Limb (tissue), 2 donors: ENCODE measurements around the gene KRTAP4-8.
"Not testable (repeated sequence)": the region's sequence is repeated elsewhere in the genome, so short reads cannot be mapped to it uniquely, and the experiment has no call there.

Experiments used
- DNase-seq, 2 donors: peaks; one replicate each; pipeline ENCODE4 v3.0.0-alpha.2; 2016; ENCODE audit errors: extremely low spot score in 2 of 2

KRTAP4-8 gene

DNA sequence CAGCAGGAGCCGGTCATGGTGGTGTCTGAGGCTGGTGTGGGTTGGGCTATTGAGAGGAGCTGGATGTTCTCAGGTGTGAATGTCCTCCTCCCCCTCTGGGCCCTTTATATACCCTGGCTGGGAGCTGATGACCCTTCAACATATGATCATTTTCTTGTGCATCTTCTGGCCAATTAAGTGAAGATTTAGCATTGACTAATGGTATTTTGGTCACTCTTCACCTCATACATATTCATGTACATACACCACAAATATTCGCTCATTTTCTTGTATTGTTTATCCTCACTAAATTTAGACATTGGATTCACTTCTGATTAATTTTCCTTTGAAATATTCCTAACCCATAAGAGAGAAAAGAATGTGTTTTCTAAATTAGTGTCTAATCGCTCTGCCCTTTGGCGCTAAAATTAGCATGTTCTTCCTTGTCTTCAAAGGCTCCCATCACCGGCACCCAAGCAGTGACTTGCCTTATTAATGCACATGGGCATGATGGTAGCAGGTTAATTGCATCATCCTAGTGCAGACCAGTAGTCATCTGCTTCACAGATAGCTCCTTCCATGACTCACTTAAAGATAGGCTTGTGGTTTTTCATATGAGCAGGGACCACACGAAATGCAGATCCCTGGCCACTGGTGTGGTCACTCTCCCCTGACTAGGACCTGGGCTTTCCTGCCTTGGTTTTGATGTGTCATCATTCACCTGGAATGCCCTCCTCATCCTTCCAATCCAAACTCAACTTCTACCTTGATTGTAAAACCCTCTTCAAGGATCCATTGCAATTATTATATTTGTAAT is 31.9 kb downstream of the KRTAP4-8 start, which contains the start of gene KRTAP2-4:
Gene KRTAP2-4, minus strand, starts transcription at position 51 of the 796 bp plus-strand sequence. Its CDS starts 34 bp downstream, at position 17.
- no peak for DNase-seq

DNA sequence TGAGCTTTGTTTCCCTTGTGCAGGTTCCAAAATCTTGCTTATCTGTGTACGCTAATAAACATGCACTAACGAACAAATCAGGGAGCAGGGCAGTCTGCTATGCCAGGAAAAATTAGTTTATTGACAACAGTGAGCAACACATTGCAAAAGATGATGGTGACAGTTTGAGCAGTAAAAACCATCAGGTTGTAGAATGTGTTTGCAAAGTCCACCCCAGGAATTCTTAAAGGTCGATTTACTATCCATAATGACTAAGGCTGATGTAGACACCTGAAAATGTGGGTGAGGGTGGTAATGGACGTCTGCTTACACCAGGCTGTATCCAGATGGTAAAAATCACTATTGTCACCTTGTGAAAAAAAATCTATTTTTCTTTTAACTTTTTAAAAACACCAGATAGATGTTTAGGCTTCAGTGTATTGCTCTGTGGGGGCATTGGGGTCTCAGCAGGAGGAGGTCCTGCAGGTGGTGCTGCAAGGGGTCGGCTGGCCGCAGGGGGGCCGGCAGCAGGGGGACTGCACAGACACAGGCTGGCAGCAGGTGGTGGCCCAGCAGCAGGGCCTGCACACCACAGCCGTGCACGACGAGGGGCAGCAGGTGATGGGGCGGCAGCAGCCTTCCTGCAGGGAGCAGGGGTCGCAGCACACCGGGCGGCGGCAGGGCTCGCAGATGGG is 32.8 kb downstream of the KRTAP4-8 start:
- not testable (repeated sequence) for DNase-seq

DNA sequence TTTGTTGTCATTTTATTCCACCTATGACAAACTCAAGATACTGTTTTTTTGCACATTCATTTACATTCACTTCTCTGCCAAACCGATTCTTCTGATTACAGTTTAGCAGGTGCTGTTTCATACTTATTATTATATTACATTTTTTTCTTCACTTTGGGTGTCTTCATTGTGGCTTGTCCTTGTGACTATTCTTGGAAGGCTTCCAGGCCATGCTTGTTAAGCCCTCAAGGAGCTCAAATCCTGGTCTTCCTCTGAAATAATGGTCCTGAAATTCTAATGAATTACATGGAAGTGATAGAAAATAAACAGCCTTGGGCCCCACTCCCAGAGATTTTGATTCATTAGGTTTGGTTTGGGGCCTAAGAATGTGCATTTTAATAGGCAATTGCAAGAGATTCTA is 33.6 kb downstream of the KRTAP4-8 start:
- no peak for DNase-seq

DNA sequence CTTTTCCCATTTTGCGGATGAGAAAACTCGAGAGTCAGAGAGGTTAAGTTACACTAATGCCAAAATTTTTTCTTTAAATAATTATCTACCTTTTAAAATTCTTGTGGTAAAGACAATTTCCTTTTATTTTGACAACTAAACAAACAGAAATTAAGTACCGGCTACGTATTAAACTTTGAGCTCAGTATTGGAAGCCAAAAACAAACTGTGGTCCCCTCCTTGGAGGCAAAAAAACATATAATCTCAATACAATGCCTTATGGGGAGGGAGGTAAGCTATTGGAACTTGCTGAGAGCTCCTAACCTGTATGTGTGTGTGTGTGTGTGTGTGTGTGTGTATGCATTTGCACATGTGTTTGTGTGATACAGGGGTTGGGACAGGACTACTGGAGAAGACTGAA is 34.5 kb downstream of the KRTAP4-8 start:
- no peak for DNase-seq

DNA sequence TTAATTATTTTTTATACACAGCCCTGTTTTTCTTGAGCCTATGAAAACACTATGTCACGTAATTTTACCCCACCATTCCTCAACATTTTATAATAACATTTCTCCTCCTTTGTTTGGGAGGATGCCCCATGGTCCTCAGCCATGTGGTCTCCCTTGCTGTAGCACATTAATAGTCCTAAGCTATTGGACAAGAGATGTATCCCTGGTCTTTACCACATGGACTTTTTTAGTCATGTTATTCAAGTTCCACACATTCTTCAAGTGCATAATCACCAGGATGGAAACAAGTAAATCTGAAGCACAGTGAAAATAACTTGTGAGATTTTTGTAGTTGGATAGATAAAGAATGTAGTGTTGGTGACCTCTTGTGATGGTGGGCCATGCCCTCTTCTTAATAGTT is 36.0 kb downstream of the KRTAP4-8 start:
- DNase-seq: no peak

DNA sequence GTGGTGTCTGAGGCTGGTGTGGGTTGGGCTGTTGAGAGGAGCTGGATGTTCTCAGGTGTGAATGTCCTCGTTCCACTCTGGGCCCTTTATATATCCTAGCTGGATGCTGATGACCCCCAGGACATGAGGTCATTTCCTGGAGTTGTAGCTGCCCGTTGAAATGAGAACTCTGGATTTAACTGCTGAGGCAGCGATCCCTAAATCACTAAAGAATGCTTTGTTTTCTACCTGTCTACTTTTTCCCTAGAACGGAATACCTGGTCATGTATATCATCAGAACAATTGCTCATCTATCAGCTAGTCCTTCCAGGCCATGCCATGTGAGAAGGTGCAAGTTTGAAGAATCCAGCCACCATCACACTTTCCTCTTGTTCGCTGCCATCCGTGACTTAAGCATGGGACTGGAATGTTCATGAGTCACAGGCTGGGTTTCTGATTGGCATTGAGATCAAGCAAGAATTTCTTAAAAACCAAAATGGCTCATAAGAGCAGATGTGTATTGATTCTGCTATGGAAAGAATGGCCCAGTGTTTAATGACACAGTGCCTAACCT is 37.8 kb downstream of the KRTAP4-8 start, which contains the start of gene KRTAP2-3:
Gene KRTAP2-3, minus strand, starts transcription at position 63 of the 553 bp plus-strand sequence. CDS start 64 bp downstream, outside the sequence.
- no peak for DNase-seq

DNA sequence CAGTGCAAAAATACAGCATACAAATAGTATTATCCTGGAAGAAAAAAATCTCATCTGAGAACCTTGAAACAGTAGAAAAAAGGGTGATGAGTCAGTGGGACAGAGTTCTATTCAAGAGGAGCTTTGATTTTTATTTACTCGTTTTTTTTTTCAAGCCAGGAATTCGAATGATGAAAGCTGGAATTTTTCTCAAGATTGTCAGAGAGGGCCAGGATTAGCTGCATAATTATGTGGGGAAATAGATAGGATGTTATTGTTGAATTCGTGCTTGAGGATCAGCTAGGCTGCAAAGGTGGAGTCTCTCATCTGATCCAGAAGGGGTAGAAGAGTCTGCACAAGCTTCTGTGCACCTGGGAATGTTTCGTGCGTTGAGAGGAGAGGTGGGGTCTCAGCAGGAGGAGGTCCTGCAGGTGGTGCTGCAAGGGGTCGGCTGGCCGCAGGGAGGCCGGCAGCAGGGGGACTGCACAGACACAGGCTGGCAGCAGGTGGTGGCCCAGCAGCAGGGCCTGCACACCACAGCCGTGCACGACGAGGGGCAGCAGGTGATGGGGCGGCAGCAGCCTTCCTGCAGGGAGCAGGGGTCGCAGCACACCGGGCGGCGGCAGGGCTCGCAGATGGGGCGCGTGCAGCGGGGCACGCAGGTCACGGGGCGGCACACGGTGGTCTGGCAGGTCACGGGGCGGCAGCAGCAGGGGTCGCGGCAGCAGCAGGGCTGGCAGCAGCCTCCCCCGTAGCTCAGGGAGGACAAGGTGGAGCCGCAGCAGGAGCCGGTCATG is 38.5 kb downstream of the KRTAP4-8 start:
- DNase-seq: not testable (repeated sequence)

DNA sequence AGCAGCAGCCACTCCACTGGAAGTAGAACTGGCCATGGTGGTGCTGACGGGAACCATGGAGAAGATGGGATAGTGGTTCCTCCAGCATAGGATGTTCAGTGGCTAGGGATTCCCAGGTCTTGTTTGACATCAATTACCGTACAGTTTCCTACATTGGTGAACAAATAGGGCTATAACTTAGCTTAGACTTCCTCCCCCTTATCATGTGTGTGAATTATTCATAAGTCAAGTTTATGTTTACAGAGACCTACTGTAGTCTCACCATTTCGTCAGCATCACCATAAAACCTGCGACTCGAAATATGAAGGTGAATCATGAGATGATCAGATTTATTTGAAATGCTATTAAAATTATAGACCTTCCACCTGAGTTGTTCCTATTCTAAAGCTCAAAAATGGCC is 39.2 kb downstream of the KRTAP4-8 start:
- DNase-seq: no peak

DNA sequence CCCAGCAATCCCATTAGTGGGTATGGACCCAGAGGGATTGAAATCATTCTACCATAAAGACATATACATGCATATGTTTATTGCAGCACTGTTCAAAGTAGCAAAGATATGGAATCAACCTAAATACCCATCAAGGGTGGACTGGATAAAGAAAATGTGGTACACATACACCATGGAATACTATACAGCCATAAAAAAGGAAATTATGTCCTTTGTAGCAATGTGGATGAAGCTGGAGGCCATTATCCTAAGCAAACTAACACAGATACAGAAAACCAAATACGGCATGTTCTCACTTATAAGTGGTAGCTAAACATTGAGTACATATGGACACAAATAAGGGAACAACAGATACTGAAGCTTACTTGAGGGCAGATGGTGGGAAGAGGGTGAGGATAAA is 40.4 kb downstream of the KRTAP4-8 start:
- DNase-seq: no peak

DNA sequence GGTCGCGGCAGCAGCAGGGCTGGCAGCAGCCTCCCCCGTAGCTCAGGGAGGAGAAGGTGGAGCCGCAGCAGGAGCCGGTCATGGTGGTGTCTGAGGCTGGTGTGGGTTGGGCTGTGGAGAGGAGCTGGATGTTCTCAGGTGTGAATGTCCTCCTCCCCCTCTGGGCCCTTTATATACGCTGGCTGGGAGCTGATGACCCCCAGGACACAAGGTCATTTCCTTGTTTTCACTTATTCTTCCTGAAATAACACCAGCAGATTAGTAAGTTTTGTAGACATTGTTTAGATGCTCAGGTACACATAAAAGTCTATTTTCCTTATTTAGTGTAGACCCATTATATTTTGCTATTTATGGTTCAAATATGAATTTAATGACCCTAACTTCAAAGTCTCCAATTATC is 42.8 kb downstream of the KRTAP4-8 start, which contains the start of gene KRTAP2-2:
Gene KRTAP2-2, minus strand, starts transcription at position 101 of the 400 bp plus-strand sequence. Its CDS starts 19 bp downstream, at position 82.
- DNase-seq: not testable (repeated sequence)

DNA sequence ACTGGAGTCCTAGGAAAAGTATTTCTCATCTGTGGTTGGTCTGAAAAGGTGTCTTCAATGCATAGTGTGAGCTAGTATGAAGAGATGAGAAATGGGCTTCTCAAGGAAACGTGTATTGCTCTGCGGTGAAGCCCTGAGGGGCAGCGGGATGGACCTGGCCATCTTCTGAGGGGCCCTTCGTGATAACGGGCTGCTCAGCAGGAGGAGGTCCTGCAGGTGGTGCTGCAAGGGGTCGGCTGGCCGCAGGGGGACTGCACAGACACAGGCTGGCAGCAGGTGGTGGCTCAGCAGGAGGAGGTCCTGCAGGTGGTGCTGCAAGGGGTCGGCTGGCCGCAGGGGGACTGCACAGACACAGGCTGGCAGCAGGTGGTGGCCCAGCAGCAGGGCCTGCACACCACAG is 43.4 kb downstream of the KRTAP4-8 start:
- DNase-seq: not testable (repeated sequence)

DNA sequence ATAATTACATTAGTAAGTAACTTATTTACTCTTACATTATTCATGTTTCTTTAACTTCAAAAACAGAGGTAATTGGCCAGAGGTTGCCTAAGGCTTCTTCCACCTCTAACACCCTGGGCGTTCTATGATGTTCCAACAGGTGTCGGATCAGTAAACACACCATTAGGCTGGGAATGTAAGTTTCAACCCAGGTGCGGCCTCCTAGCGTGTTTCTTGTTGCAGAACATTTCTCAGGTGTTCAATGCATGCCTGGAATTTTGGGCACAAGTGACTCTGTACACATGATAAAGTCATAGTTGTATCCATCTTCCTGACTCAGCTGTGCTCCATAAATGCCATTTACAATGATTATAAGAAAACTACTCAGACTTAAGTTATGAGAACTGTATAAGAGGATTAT is 43.9 kb downstream of the KRTAP4-8 start:
- DNase-seq: no peak

DNA sequence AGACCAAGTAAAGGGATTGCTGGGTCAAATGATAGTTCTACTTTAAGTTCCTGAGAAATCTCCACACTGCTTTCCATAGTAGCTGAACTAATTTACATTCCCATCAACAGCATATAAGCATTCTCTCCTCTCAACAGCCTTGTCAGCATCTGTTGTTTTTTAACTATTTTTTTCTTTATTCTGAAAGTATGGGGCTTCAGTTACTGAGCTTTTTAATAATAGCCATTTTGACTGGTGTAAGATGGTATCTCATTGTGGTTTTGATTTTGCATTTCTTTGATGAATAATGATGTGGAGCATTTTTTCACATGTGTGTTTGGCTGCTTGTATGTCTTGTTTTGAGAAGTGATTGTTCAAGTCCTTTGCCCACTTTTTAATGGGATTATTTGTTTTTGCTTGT is 45.4 kb downstream of the KRTAP4-8 start:
- no peak for DNase-seq

DNA sequence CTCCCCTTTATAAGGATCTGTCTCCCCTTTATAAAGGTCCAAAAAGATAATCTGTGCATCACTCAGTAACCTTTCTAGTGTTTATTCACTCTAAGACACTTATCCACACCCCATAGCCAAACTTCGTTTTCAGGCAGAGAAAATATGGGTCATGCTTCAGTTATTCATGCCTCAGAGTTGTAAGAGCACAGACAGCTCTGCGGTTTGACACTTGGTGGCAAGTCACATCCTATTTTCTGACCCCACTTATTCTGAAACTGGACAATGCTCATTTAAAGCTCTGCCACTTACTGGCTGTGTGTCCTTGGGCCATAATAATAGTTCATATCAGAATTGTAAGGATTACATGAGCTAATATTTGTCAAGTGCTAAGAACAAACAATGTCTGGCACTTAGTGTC is 48.8 kb downstream of the KRTAP4-8 start:
- no peak for DNase-seq

DNA sequence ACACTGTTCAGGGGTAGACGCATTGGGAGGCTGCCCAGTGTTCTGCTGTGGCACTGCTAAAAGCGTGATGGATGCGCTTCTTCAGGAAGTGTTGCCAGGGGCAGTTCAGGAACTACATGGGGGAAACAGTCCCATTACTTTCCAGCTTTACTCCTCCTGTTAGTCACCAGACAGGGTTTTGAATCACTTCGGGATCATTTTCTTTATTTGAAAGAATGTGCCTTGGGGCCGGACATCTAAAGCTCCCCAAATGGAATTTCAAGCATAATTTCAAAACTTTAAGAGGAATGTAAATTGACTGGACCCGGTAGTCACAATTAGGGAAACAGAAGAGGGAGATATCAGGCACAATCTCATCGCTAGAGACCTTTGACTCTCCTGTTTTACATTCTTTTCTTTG is 49.5 kb downstream of the KRTAP4-8 start:
- no peak for DNase-seq
